Mammary epithelial cell (primary cell): Measurements from ENCODE around the gene MLH1.

Source experiments
- EZH2 ChIP-seq: IDR thresholded peaks from 2 replicates; pipeline ENCODE4 v1.6.1; 2012; ENCODE audit warnings: low read length, inconsistent platforms, borderline replicate concordance
- TF ChIP-seq, protein P1 (sequence below), 2 donors: IDR thresholded peaks in 1 of 2; conservative IDR thresholded peaks in 1 of 2; 2 replicates each; pipeline ENCODE4 v1.5.1; 2011 to 2012; ENCODE audit warnings: inconsistent platforms in 2 of 2, low read length in 2 of 2, mild to moderate bottlenecking in 2 of 2, control low read depth in 1 of 2, low read depth in 1 of 2; ENCODE audit not compliant: insufficient read depth in 1 of 2; ENCODE audit errors: extremely low read depth in 1 of 2

DNA sequence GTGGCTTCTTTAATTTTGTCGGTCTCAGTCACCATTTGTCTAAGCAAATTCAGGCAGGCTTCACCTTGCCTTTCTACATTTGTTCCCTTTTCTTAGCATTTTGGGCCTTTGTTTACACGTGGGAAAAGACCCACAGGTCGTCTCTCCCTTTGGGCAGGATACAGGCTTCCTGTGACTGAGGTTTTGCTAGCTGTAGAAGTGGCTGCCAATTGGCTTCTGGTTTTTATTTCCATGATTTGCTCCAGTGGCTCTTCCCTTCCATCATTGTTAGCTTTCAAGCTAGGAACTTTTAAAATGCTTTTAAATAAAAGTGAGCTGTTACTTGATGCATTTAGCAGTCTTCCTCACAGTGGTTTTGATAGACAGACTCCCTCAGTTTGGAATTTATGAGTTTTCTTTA is 37.3 kb downstream of the MLH1 start:
- no peak for TF ChIP-seq EZH2
- TF ChIP-seq, protein P1, sequence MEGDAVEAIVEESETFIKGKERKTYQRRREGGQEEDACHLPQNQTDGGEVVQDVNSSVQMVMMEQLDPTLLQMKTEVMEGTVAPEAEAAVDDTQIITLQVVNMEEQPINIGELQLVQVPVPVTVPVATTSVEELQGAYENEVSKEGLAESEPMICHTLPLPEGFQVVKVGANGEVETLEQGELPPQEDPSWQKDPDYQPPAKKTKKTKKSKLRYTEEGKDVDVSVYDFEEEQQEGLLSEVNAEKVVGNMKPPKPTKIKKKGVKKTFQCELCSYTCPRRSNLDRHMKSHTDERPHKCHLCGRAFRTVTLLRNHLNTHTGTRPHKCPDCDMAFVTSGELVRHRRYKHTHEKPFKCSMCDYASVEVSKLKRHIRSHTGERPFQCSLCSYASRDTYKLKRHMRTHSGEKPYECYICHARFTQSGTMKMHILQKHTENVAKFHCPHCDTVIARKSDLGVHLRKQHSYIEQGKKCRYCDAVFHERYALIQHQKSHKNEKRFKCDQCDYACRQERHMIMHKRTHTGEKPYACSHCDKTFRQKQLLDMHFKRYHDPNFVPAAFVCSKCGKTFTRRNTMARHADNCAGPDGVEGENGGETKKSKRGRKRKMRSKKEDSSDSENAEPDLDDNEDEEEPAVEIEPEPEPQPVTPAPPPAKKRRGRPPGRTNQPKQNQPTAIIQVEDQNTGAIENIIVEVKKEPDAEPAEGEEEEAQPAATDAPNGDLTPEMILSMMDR (conservative IDR thresholded peaks at IDR 0.05 in 1 of 2, IDR thresholded peaks at IDR 0.05 in 1 of 2; ENCODE audit: extremely low read depth in 1 of 2, insufficient read depth in 1 of 2, low read depth in 1 of 2, low read length in 2 of 2): no peak
